GM18507 (cell line): ENCODE measurements around the gene C11orf86.
"Not testable (repeated sequence)": the region's sequence is repeated elsewhere in the genome, so short reads cannot be mapped to it uniquely, and the experiment has no call there.

Source experiments
- DNase-seq: peaks from one replicate; pipeline ENCODE4 v3.0.0; 2011; ENCODE audit warnings: low read depth; ENCODE audit not compliant: insufficient read length; ENCODE audit errors: extremely low spot score
- FAIRE-seq: peaks from 2 replicates; lab custom pipeline; 2011; peaks lifted over from hg19 to GRCh38; lab: Jason Lieb, UNC

The C11orf86 gene

GRCh38 chr11:66986178-66986545 lies 11.1 kb downstream of the C11orf86 start:
- no peak for DNase-seq
- no peak for FAIRE-seq

- DNase-seq (no peak), FAIRE-seq (no peak)
Observed at GRCh38 chr11:66987158-66987620, 12.1 kb downstream of the C11orf86 start.

- DNase-seq (no peak), FAIRE-seq (no peak)
Observed at GRCh38 chr11:66987924-66988637, 13.0 kb downstream of the C11orf86 start.

- not testable (repeated sequence) for FAIRE-seq, DNase-seq
Observed at GRCh38 chr11:66988741-66989140, 13.6 kb downstream of the C11orf86 start.

- not testable (repeated sequence) for FAIRE-seq, DNase-seq
Observed at GRCh38 chr11:66989360-66989759, 14.3 kb downstream of the C11orf86 start.

GRCh38 chr11:66992041-66992440 lies 16.9 kb downstream of the C11orf86 start:
- FAIRE-seq: no peak
- DNase-seq: no peak

GRCh38 chr11:66996609-66997273 lies 21.6 kb downstream of the C11orf86 start:
- DNase-seq (no peak), FAIRE-seq (no peak)

- DNase-seq: no peak
Observed at GRCh38 chr11:66999555-66999954, 24.5 kb downstream of the C11orf86 start.

GRCh38 chr11:67001332-67001731 lies 26.2 kb downstream of the C11orf86 start:
- FAIRE-seq (no peak), DNase-seq (no peak)

More at GRCh38 chr11:66999555-66999954, 24.5 kb downstream of the C11orf86 start:
- no peak for FAIRE-seq

- no peak for FAIRE-seq
Observed at GRCh38 chr11:67002297-67002913, 27.3 kb downstream of the C11orf86 start.

GRCh38 chr11:67002921-67003411 lies 27.9 kb downstream of the C11orf86 start:
- FAIRE-seq (no peak), DNase-seq (no peak)

More at GRCh38 chr11:67002297-67002913, 27.3 kb downstream of the C11orf86 start:
- no peak for DNase-seq

GRCh38 chr11:67005200-67005599 lies 30.1 kb downstream of the C11orf86 start:
- FAIRE-seq, DNase-seq: not testable (repeated sequence)

GRCh38 chr11:67006029-67006884 lies 31.2 kb downstream of the C11orf86 start:
- no peak for DNase-seq

GRCh38 chr11:67007126-67007525 lies 32.0 kb downstream of the C11orf86 start:
- FAIRE-seq: no peak

More at GRCh38 chr11:67006029-67006884, 31.2 kb downstream of the C11orf86 start:
- FAIRE-seq: no peak

GRCh38 chr11:67010296-67010905 lies 35.3 kb downstream of the C11orf86 start:
- FAIRE-seq (no peak), DNase-seq (no peak)

More at GRCh38 chr11:67007126-67007525, 32.0 kb downstream of the C11orf86 start:
- no peak for DNase-seq

GRCh38 chr11:67013511-67014045 lies 38.5 kb downstream of the C11orf86 start:
- no peak for FAIRE-seq

GRCh38 chr11:67014343-67014742 lies 39.2 kb downstream of the C11orf86 start:
- DNase-seq: no peak
- FAIRE-seq: no peak

More at GRCh38 chr11:67013511-67014045, 38.5 kb downstream of the C11orf86 start:
- DNase-seq: no peak

- no peak for DNase-seq
Observed at GRCh38 chr11:67015048-67015447, 39.9 kb downstream of the C11orf86 start.

More at GRCh38 chr11:67015048-67015447, 39.9 kb downstream of the C11orf86 start:
- no peak for FAIRE-seq
